ENCODE measurements around the gene ZZZ3. TPM values are rescaled to one million over a fixed set of nuclear protein-coding genes. Genes with fewer than 3 reads are reported as not detected.

Gene ZZZ3
- total and polyA plus RNA-seq, 10 of the 15 experiments (the other 5 are each of a cell fraction or from before 2014, with no cell fraction given): 10.5 to 44.1 (median 29.5) TPM

DNA sequence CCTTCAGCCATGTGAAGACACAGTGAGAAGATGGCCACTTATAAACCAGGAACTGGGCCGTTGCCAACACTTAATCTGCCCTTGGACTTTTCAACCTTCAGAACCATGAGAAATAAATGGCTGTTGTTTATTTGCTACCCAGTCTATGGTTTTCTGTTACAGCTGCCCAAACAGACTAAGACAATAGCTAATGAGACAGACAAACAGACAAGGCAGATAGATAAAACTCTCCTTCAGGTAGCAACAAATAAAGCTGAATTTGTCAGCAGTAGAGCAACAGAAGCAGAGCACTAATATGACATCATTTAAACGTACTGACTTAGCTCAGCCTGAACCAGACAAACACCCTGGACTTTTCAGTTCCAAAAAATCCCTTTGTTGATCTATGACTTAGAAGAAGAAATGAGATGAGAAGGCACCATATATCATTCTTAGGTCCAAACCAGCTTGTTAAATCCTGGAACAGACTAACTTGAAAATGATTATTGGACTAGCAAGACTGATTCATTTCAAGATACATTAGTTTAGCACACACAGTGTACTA, 27.0 kb downstream of the ZZZ3 start:
- Histone ChIP-seq H3K9ac (ENCODE audit: control insufficient read depth, insufficient read depth, low read length) (no peak overlapping the region), H3K36me3 (ENCODE audit: control insufficient read depth in 2 of 2, insufficient read depth in 2 of 2, low read length in 1 of 2) (peaks cover 0 to 4% of the 10 kb centered on the region in 2 experiments; a peak in 2 of 4 replicates), H2AFZ (ENCODE audit: control insufficient read depth, low read depth, low read length) (no peak overlapping the region), H3K4me1 (ENCODE audit: control insufficient read depth, insufficient read depth, low read length) (no peaks in the 10 kb centered on the region), H3K79me2 (ENCODE audit: control insufficient read depth, insufficient read depth, low read length) (peaks cover 40% of the 10 kb centered on the region), H3K9me3 (replicated peaks; ENCODE audit: control insufficient read depth, insufficient read depth, low read length) (no peaks in the 10 kb centered on the region; the same call in 1 of the 3 replicates), H3K27me3 (replicated peaks in 1 of 2; ENCODE audit: control insufficient read depth in 2 of 2, insufficient read depth in 2 of 2, low read length in 1 of 2) (no peaks in the 10 kb centered on the region), H3K27ac (ENCODE audit: control insufficient read depth, insufficient read depth) (no peak overlapping the region), H4K20me1 (ENCODE audit: control insufficient read depth, insufficient read depth) (peaks cover 6% of the 10 kb centered on the region; the same call in 1 of the 2 replicates), H3K4me3 (no peak overlapping the region), H3K4me2 (ENCODE audit: control insufficient read depth, insufficient read depth) (no peak overlapping the region)
- ChIA-PET RAD21 (ENCODE audit: unreplicated experiment) (no interaction called here), SMC1A (ENCODE audit: uncharacterized antibody, unreplicated experiment) (interaction anchor here (1.3 to 1.6 kb wide), 3 partner anchors 10 to 38 kb away, joined by 4 to 7 read pairs (median 5); no protein-coding TSS in a partner anchor), CTCF (interaction anchor here (0.6 to 1.3 kb wide), 4 partner anchors 10 to 60 kb away, joined by 3 to 4 read pairs (median 3); no protein-coding TSS in a partner anchor), POLR2A (no interaction called here)
- in situ Hi-C loops (cut with MboI): no loop called here
- TF ChIP-seq JUNB (IDR thresholded peaks at IDR 0.05) (peak; percentile 7; the same call in 1 of the 2 replicates), NFXL1 (IDR thresholded peaks at IDR 0.05; ENCODE audit: borderline replicate concordance) (no peak), ATF7 (IDR thresholded peaks at IDR 0.05; ENCODE audit: low read depth) (peak; percentile 23; the same call in 1 of the 2 replicates), CREM (IDR thresholded peaks at IDR 0.05; ENCODE audit: low read depth) (0 out of 2 replicates have a peak, but pooled peaks have one; percentile 24), CREB1 (IDR thresholded peaks at IDR 0.05; ENCODE audit: low read depth) (peak; percentile 53; the same call in 1 of the 2 replicates), CEBPB (IDR thresholded peaks at IDR 0.05; ENCODE audit: borderline replicate concordance in 1 of 2, low read depth in 2 of 2, low read length in 2 of 2) (no peak), STAT3 (IDR thresholded peaks at IDR 0.05; ENCODE audit: low read depth, low read length) (no peak)
- TF ChIP-seq, protein P1, sequence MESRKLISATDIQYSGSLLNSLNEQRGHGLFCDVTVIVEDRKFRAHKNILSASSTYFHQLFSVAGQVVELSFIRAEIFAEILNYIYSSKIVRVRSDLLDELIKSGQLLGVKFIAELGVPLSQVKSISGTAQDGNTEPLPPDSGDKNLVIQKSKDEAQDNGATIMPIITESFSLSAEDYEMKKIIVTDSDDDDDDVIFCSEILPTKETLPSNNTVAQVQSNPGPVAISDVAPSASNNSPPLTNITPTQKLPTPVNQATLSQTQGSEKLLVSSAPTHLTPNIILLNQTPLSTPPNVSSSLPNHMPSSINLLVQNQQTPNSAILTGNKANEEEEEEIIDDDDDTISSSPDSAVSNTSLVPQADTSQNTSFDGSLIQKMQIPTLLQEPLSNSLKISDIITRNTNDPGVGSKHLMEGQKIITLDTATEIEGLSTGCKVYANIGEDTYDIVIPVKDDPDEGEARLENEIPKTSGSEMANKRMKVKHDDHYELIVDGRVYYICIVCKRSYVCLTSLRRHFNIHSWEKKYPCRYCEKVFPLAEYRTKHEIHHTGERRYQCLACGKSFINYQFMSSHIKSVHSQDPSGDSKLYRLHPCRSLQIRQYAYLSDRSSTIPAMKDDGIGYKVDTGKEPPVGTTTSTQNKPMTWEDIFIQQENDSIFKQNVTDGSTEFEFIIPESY (IDR thresholded peaks at IDR 0.05): no peak
- TF ChIP-seq, protein P2, sequence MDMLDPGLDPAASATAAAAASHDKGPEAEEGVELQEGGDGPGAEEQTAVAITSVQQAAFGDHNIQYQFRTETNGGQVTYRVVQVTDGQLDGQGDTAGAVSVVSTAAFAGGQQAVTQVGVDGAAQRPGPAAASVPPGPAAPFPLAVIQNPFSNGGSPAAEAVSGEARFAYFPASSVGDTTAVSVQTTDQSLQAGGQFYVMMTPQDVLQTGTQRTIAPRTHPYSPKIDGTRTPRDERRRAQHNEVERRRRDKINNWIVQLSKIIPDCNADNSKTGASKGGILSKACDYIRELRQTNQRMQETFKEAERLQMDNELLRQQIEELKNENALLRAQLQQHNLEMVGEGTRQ (IDR thresholded peaks at IDR 0.05; ENCODE audit: borderline replicate concordance, low read depth, low read length): no peak
- DNase-seq (ENCODE audit: low read depth, low spot score) (no peak), ATAC-seq (peak; percentile 71), FAIRE-seq (peak; percentile 41)
- intact Hi-C loops (cut with micrococcal nuclease; ENCODE audit: unreplicated experiment): no loop called here
- BruUV-seq (replicated peaks): no TSS peak
- 9% methylated on average over 2 of the region's 2 CpGs for WGBS (ENCODE audit: insufficient coverage, insufficient replicate concordance, low lambda C conversion rate, missing lambda C conversion rate)

Data from GM12878 (cell line).